RCC 7860 (cell line): ENCODE results near the gene PMEPA1.
A peak's percentile ranks its signal among the peaks of the same experiment; 100 is the strongest.

Experiments used
- DNase-seq: peaks from one replicate; pipeline ENCODE4 v3.0.0-alpha.2; 2015; ENCODE audit warnings: low spot score
- FAIRE-seq: peaks from 2 replicates; lab custom pipeline; 2012; peaks lifted over from hg19 to GRCh38; lab: Jason Lieb, UNC

Gene PMEPA1

DNA sequence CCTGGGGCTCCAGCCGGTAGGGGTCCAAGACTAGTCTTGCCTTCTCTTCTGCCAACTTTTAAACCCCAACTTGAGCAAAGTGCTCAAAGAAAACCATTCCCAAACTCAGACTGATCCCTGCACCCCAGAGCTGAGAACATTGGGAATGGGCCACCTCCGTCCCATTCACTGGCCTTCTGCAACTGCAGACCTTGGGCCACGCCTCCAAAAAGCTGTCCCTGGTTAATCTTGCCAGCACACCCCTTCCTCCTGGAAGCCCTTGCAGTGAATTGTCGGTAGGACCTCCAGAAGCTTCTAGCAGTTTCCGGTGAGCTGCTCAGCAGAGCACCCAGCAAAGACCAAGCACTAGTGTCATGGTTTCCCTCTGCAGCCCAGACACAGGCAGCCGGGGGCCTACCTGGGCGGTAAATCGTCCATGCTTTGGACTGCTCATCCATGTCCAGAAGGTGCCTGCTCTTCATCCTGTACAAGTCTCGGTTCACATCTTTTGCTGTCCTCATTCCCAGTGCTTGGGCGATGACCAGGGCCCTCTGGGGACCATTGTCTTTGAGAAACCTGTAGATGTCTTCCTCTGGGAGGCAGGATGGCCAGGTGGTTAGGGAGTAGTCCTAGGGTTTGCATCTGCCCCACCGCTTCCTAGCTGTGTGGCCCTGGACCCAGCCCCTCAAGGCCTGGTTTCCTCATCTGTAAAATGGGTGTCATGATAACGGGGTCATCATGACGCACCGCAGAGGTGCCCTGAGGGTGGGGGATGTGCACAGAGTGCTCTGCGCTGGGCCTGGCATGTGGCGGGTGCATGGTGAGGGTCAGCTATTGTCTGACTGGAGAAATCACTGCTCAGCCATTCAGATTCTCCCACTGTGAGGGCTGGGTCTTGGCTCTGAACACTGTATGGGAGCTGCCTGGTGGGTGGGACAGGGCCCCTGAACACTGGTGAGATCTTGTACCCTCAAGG is 95.0 kb downstream of the PMEPA1 start:
- FAIRE-seq (no peak), DNase-seq (no peak)

DNA sequence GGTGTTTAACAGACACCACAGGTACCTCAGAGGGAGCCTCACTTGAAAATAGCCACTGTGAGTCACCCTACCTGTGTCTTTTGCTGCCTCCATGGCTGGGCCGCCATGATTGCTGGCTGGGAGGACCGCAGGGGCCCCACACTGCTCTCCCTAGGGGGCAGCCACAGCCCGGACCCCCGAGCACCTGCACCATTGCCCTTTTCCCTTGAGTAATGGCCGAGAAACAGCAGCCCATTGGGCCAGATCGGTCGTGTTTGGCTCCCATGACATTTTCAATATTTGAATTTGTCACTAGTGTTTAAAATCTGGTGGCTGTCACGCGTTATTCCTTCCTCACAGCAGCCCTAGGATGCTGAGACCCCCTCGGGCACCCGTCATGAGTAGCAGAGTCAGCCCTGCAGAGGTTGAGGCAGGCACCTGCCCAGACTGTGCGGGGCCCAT is 96.3 kb downstream of the PMEPA1 start:
- DNase-seq (no peak), FAIRE-seq (no peak)

DNA sequence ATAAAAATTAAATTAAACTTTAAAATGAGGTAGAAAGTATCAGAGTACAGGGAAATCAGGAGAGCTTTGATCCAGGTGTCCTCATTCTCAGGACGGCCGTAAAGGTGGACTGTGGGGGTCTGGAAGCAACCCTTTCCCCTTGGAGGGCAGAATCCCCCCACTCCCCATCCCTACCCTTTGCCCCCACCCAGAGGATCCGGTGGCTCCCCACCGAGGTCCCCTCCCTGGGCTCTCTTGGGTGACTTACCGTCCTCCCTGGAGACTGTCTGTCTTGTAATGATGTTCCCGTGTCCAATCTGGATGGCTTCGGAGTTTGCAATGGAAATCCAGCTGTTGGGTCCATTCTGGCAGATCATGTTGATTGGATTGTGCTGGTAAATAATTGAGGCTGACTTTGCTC is 96.9 kb downstream of the PMEPA1 start:
- FAIRE-seq = no peak

DNA sequence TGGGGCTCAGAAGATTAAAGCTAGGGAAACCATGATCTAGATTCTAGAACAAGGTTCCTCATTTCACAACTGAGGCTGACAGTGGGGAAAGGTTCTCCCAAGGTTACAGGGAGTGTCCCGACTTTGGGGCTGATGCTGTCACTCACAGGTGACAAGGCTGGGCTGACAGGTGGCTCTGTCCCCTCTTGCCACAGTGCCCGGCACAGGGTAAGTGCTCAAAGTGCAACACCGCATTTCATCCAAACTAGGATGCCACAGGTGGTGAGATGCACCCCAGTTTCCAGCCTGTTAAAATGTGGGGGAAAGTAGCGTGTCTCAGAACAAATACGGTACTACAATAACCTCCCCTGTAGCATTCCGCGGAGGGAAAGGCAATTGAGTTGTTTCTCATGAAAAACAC is 97.4 kb downstream of the PMEPA1 start:
- DNase-seq (no peak), FAIRE-seq (no peak)

More for the DNA sequence above, 96.9 kb downstream of the PMEPA1 start:
- DNase-seq = no peak

DNA sequence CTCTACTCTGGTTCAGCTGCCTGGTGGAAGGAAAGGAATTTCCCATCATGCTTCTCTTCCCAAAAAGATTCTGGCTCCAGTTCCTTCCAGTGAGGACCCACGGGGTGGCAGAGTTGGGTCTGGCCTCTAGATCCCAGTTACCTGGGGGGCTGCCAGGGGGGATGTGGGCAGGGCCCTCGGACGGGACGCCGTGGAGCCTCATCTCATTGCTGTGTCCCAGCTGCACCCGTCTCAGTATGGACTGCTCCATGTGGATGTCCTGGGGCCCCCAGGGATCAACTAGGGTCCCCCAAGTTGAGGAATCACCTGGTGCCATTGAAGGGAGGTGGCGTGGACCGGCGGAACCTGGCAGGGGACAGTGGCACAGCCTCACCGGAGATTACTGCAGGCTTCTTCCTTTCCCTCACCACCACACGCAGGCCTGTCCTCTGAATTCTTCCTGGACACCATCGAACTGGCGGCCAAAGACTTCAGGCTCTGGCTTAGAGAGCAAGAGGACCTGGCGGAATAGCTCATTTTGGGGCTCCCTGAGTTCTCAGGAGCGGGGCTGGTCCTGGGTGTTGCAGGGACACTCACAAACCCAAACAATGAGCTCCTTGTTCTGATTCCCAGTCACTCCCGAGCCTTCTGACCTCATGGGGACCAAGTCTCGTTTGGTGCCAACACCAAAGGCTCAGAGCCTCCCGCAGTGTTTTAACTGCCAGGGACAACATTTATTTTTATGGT is 98.1 kb downstream of the PMEPA1 start:
- DNase-seq (no peak), FAIRE-seq (no peak)

DNA sequence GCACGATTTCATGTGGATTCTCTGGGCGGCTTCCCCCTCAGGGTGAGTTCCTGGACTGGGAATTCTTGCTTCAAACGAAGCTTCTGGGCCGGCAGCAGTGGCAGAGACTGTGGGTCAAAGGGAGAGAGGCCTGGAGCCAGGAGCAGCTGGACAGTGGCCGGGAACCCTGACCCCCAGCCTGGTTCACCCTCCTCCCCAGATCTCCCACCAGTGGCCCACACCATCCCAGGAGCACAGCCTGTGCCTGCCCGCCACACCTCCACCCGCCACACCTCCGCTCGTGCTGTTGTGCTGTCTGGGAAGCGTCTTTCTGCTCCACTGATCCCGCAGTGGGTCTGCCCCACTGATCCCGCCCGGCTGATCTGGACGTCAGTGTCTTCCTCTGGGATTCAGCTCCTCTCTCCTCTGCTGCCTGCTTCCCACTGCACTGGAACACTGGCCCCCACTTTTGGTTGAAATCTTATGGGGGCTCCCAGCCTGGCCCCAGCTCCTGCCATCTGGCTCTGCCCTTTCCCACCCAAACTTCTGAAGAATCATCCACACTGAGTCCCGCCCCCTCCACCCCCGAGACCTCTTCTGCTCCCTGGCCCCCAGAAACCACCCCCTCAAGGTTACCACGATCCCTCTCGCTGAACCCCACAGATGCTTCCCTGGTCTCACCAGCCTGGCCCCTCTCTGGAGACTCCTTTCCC is 99.4 kb downstream of the PMEPA1 start:
- FAIRE-seq (no peak), DNase-seq (no peak)

DNA sequence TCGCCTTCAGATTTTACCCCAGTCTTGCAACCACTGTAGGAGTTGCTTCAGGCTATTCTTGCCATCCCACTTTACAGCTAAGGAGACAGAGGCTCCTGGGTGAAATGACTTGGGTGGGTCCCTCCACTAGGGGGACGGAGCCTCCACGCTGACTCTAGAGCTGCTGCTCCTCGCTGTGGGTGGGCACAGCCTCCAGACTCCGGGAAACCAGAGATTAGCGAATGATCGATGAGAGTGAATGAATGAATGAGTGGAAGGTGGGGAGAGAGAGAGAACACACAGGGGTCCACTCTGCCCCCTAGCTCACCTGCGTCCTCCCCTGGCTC is 100.0 kb downstream of the PMEPA1 start:
- no peak for FAIRE-seq
- no peak for DNase-seq

DNA sequence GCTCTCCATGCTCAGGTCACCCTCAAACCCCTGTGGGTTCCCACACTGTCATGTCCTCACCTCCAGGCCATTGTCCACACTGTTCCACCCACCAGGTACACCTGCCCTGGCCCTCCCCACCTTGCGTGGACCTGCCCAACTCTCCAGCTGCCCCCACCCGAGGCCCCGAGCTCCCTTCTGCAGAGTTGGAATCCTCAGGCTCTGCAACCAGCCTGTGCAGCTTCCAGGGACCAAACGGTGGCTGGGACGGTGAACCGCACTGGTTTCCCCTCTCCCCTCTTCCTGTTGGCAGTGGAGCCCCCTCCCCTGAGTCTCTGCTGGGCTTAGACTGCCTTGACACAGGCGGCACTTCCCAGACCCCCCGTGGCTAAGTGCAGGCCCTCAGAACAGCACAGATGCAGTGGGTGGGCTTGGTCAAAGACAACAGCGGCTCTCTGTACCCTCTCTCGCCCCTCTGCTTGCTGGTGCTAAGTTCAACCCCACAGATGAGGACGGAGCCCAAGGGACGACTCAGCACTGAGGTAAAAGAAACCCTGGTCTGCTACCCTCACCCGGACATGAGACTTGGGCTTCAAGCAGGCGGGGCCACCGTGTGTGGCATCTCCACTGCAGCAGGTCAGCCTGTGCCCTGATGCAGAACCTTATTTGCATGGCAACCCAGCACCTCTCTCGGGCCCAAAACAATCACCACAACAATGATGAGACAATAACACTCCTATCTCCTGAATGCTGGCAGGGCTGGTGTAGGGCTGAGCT is 100.6 kb downstream of the PMEPA1 start:
- no peak for FAIRE-seq
- no peak for DNase-seq

DNA sequence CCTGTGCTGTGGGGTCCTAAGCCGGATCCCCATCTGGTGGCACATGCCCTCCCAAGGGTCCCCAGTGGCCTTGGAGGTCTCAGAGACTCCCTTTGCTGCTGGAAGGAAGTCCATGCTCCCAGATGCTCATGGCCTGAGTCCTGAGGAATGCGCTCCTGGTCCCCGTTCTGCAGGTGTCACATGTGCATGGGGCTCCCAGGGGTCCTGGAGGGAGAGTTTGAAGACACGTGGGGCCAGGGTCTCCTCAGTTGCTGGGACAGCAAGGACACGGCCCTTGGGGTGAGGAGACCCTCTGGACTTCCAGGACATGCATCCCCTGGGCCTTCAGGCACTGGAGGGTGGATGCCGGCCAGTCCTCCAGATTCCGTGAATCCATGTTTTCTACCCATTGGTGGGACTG is 101.3 kb downstream of the PMEPA1 start:
- FAIRE-seq (no peak), DNase-seq (no peak)

DNA sequence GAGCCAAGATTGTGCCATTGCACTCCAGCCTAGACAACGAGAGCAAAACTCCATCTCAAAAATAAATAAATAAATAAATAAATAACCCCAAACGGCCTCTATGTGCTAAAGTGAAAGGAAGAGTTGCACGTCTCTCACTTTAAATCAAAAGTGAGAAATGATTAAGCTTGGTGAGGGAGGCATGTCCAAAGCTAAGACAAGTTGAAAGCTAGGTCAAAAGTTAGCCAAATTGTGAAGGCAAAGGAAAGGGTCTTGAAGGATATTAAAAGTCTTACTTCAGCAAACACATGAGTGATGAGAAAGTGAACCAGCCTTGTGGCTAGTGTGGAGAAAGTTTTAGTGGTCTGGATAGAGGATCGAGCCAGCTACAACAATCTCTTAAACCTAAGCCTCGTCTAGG is 103.9 kb downstream of the PMEPA1 start:
- DNase-seq (no peak), FAIRE-seq (no peak)

DNA sequence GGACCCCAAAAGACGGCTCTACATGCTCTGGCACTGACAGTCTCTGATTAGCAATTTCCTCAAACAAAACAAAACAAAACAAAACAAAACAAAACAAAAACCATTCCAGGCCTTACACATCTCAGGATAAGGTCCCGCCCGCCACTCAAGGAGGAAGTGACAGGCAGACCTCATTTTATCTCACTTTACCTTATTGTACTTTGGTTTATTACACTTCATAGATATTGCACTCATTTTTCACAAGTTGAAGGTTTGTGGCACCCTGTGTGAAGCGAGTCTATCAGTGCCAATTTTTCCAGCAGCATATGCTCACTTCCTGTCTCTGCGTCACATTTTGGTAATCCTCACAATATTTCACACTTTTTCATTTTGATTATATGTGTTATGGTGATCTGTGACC is 104.8 kb downstream of the PMEPA1 start:
- DNase-seq (no peak), FAIRE-seq (no peak)

DNA sequence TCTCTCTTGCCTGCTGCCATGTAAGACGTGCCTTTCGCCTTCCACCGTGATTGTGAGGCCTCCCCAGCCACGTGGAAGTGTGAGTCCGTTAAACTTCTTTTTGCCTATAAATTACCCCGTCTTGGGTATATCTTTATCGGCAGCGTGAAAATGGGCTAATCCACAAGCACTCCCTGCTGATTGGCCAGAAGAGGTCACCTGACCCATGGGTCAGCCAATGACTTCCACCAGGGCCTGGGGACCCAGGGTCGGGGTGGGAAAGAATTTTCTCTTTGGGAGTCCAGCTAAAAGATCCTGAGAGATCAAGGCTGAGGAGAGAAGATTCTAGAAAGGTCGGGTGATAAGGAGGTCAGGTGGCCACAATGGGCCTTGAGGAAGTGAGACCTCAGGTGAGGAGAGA is 106.7 kb downstream of the PMEPA1 start:
- DNase-seq (no peak), FAIRE-seq (no peak)

DNA sequence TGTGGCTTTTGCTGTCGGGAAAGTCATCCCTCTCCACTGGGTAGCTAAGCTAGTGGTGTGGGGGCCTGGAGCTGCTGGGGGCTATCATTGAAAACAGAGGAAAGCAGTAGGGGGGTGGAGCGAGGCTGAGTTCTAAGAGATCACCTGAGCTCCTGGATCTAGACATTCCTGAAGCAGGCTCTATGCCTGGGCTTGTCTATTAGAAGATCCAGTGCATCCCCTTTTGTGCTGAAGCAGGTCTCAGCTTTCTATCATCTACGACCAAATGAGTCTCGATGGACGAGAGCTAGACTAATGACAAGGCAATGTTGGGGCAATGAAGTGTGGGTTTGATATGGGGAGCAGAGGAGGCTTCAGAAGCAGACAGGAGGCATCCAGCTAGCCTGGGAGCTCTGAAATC is 108.1 kb downstream of the PMEPA1 start:
- FAIRE-seq (no peak), DNase-seq (no peak)

DNA sequence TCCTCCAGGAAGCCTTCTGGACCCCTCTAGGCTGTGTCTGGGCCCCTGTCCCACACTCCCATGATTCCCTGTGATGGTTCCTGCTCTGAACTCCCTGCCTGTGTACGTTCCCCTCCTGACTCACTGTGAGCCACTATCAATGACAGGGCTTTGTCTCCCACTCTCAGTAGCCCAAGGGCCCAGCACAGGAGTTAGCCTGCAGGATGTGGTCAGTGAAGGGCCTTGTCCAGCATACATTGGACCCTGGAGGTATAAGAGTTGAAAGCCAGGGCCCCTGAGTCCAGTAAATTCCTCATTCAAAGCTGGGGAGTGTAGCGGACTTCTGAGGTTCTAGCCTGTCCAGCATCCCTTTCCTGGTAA is 108.6 kb downstream of the PMEPA1 start:
- no peak for FAIRE-seq
- peak; percentile 11 for DNase-seq

DNA sequence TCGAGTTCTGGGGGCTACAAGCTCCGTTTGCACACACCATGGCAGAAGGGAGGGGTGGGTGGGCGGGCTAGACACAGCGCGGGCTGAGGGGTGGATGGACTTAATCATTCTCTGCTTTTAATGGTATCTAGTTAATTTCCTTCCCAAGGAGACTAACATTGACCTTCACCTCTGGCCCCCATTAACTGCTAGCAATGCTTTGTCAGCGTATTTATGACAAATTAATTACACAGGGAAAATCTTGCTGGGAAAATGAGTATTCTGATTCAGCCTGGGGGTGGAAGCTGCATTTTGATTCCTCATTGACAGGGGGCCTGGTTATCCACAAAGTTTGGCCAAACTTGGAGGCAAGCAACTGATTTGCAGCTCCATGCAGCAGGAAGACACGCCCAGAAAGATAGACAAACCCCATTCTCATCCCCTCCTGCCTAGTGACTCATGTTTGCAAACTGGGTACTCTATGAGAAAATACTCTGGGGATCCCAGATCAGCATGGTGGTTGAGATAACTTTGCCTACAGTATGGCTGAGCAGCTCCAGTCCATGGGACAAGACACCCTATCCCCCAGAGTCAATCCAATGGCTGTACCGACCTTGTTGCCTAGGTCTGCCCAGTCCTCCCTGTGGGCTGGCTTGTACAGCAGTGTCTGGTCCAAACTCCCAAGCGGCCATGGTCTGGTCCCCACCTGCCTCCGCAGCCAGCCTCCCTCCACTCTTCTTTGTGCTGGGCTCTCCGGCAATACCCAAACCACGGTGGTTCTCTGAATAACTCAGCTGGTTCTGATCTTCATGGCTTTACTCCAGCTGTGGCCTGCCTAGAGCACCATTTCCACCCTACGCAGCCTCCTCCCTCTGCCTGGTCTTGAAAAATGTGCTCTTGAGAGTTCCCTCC is 109.2 kb downstream of the PMEPA1 start:
- no peak for FAIRE-seq
- DNase-seq = no peak

DNA sequence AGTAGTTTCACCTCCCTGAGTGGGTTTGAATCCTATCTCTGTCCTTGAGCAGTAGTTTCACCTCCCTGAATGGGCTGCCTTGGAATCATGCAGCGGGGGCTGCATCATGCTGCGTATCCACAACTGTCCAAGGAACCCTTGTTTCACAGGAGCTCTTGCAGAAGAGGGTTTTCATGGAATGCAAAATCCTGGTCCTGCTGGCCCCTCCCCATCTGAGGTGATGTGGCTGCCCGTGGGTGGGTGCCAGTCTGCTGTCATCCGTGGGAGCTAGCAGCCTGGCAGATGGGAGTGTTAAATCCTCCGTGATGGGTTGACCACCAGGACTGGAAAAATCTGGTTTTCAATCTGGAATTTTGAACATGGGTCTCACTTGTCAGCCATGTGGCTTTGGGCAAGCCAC is 111.3 kb downstream of the PMEPA1 start:
- DNase-seq = no peak
- no peak for FAIRE-seq
